Measurements from ENCODE around the gene MTHFR.

The MTHFR gene

GRCh38 chr1:11845641-11846335 is 40.0 kb upstream of the MTHFR start:
- no peaks in the 10 kb centered on the region for H3K4me1 ChIP-seq (ENCODE audit: insufficient read depth, insufficient read length)
- DNase-seq (ENCODE audit: low read depth, low spot score) = no peak
- H3K4me3 ChIP-seq (ENCODE audit: insufficient read length, low read depth) = no peak overlapping the region
- no peaks in the 10 kb centered on the region for H3K9me3 ChIP-seq (ENCODE audit: insufficient read depth, low read length)
- H3K9ac ChIP-seq (ENCODE audit: insufficient read length, low read depth) = no peak overlapping the region
- H3K27me3 ChIP-seq (ENCODE audit: insufficient read depth, insufficient read length) = no peaks in the 10 kb centered on the region
- TF ChIP-seq SUZ12 (IDR thresholded peaks at IDR 0.05; ENCODE audit: extremely low read depth, insufficient read depth, insufficient read length) = no peak
- no peak for TF ChIP-seq YY1 (IDR thresholded peaks at IDR 0.05; ENCODE audit: insufficient read depth, insufficient read length)
- no peak for TF ChIP-seq ZNF274 (IDR thresholded peaks at IDR 0.05; ENCODE audit: low read depth, low read length)
- peaks cover 59% of the 10 kb centered on the region for H3K36me3 ChIP-seq (ENCODE audit: insufficient read depth, insufficient read length, low read length)

DNA sequence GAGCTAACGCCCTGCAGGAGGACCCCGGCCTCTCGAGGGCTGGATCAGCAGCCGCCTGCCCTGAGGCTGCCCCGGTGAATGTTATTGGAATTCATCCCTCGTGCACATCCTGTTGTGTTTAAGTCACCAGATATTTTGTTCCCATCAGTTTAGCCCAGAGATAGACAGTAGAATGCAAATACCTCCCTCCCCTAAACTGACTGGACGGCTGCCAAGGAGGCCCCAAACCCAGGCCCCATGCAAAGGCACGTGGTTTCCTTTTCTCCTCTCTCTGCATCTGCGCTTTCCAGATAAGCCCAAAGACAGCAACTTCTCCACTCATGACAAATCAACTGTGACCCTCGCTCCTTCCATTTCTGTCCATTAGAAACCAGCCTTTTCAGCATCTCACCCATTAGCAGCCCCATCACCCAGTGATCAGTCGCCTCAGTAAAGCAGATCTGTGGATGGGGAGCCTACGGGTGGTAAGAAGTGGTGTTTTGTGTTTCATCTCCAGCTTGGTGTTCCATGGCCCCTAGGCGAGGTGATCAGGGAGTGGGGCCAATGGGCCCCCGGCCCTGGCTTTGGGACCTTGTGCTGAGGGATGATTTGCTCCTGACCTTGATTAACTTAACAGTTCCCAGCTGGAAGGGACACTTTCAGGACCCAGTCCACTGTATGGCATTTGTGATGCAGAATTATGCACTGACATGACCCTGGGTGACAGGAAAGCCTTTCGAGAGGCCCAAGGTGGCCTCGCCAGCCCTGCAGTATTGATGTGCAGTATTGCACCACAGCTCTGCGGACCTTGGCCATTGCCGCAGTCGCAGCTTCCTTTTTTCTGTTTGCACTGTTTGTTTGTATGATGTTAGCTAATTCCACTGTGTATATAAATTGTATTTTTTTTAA is 36.6 kb upstream of the MTHFR start:
- H3K27me3 ChIP-seq (ENCODE audit: insufficient read depth, insufficient read length) = no peaks in the 10 kb centered on the region
- H3K9ac ChIP-seq (ENCODE audit: insufficient read length, low read depth) = no peak overlapping the region
- no peak overlapping the region for H3K4me3 ChIP-seq (ENCODE audit: insufficient read length, low read depth)
- no peaks in the 10 kb centered on the region for H3K9me3 ChIP-seq (ENCODE audit: insufficient read depth, low read length)
- no peak for DNase-seq (ENCODE audit: low read depth, low spot score)
- TF ChIP-seq ZNF274 (IDR thresholded peaks at IDR 0.05; ENCODE audit: low read depth, low read length) (no peak), YY1 (IDR thresholded peaks at IDR 0.05; ENCODE audit: insufficient read depth, insufficient read length) (no peak)
- H3K36me3 ChIP-seq (ENCODE audit: insufficient read depth, insufficient read length, low read length) = peaks cover 88% of the 10 kb centered on the region
- H3K4me1 ChIP-seq (ENCODE audit: insufficient read depth, insufficient read length) = no peaks in the 10 kb centered on the region

DNA sequence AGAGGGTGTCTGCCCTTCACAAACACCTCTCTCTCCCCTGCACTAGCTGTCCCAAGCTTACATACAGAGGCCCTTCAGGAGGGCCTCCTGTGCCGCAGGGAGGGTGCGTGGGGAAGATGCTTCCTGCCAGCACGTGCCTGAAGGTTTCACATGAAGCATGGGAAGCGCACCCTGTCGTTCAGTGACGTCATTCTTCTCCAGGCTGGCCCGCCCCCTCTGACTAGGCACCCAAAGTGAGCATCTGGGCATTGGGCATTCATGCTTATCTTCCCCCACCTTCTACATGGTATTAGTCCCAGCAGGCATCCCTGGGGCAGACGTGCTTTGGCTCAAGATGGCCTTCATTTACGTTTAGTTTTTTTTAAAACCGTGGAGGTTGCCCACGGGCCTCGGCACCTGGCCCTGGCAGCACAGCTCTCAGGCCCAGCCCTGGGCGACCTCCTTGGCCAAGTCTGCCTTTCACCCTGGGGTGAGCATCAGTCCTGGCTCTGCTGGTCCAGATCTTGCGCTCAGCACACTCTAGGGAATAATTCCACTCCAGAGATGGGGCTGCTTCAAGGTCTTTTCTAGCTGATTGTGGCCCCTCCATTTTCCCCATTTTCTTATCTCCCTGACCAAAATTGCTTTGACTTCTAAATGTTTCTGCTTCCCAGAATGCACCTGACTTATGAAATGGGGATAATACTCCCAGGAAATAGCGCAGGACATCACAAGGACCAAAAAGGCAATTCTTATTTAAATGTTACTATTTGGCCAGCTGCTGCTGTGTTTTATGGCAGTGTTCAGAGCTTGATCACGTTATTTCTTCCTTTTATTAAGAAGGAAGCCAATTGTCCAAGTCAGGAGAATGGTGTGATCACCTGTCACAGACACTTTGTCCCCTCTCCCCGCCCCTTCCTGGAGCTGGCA is 35.7 kb upstream of the MTHFR start:
- no peak for TF ChIP-seq YY1 (IDR thresholded peaks at IDR 0.05; ENCODE audit: insufficient read depth, insufficient read length)
- no peak for TF ChIP-seq SUZ12 (IDR thresholded peaks at IDR 0.05; ENCODE audit: extremely low read depth, insufficient read depth, insufficient read length)
- H3K9me3 ChIP-seq (ENCODE audit: insufficient read depth, low read length) = no peaks in the 10 kb centered on the region
- no peaks in the 10 kb centered on the region for H3K4me1 ChIP-seq (ENCODE audit: insufficient read depth, insufficient read length)
- no peak overlapping the region for H3K4me3 ChIP-seq (ENCODE audit: insufficient read length, low read depth)
- H3K36me3 ChIP-seq (ENCODE audit: insufficient read depth, insufficient read length, low read length) = peaks cover 89% of the 10 kb centered on the region
- H3K27me3 ChIP-seq (ENCODE audit: insufficient read depth, insufficient read length) = no peaks in the 10 kb centered on the region
- DNase-seq (ENCODE audit: low read depth, low spot score) = no peak
- H3K9ac ChIP-seq (ENCODE audit: insufficient read length, low read depth) = no peak overlapping the region

GRCh38 chr1:11839727-11840705 is 34.3 kb upstream of the MTHFR start:
- no peaks in the 10 kb centered on the region for H3K27me3 ChIP-seq (ENCODE audit: insufficient read depth, insufficient read length)
- H3K4me1 ChIP-seq (ENCODE audit: insufficient read depth, insufficient read length) = no peaks in the 10 kb centered on the region
- DNase-seq (ENCODE audit: low read depth, low spot score) = no peak
- no peak overlapping the region for H3K9ac ChIP-seq (ENCODE audit: insufficient read length, low read depth)
- H3K9me3 ChIP-seq (ENCODE audit: insufficient read depth, low read length) = no peaks in the 10 kb centered on the region
- TF ChIP-seq ZNF274 (IDR thresholded peaks at IDR 0.05; ENCODE audit: low read depth, low read length) = no peak
- TF ChIP-seq SUZ12 (IDR thresholded peaks at IDR 0.05; ENCODE audit: extremely low read depth, insufficient read depth, insufficient read length) = no peak
- TF ChIP-seq YY1 (IDR thresholded peaks at IDR 0.05; ENCODE audit: insufficient read depth, insufficient read length) = no peak
- no peak overlapping the region for H3K4me3 ChIP-seq (ENCODE audit: insufficient read length, low read depth)
- H3K36me3 ChIP-seq (ENCODE audit: insufficient read depth, insufficient read length, low read length) = peaks cover 94% of the 10 kb centered on the region

DNA sequence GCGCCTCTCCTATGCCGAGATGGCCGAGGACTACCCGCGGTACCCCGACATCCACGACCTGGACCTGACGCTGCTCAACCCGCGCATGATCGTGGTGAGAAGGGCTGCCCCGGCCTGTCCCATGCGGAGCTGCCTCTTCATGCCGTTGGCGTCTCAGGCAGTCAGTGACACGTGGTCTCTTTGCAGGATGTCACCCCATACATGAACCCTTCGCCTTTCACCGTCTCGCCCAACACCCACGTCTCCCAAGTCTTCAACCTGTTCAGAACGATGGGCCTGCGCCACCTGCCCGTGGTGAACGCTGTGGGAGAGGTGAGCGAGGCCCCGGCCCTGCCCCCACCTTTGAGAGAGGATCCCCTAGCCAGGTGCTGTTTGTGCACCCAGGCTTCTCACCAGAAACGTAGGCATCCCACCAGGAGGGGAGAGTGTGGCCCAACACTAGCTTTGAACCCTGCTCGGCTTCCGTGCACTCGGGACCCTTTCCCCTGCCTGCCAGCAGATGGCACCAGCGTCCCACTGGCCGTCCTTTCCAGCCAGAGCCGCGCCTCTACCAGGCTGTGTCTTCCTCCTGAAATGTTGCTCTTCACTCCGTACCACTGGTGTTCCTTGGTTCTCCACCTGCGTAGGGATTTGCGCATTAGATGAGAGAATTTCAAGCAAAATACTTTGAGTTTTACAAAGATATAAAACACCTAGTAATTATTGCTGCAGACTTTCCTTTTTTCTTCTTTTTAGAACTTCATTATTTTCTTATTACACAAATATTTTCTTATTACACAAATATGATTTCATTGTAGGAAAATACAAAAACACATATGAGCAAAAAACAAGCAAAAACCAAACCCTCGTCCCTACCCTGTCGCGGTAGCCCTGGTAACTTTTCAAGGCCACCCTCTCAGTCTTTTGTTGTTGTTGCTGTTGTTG is 32.8 kb upstream of the MTHFR start:
- TF ChIP-seq SUZ12 (IDR thresholded peaks at IDR 0.05; ENCODE audit: extremely low read depth, insufficient read depth, insufficient read length) = no peak
- no peak for TF ChIP-seq ZNF274 (IDR thresholded peaks at IDR 0.05; ENCODE audit: low read depth, low read length)
- no peak for TF ChIP-seq YY1 (IDR thresholded peaks at IDR 0.05; ENCODE audit: insufficient read depth, insufficient read length)
- Histone ChIP-seq H3K4me1 (ENCODE audit: insufficient read depth, insufficient read length) (no peaks in the 10 kb centered on the region), H3K9ac (ENCODE audit: insufficient read length, low read depth) (no peak overlapping the region), H3K27me3 (ENCODE audit: insufficient read depth, insufficient read length) (no peaks in the 10 kb centered on the region), H3K36me3 (ENCODE audit: insufficient read depth, insufficient read length, low read length) (peaks cover 94% of the 10 kb centered on the region), H3K4me3 (ENCODE audit: insufficient read length, low read depth) (no peak overlapping the region), H3K9me3 (ENCODE audit: insufficient read depth, low read length) (no peaks in the 10 kb centered on the region)
- peak; percentile 36 for DNase-seq (ENCODE audit: low read depth, low spot score)

Measured in NT2/D1 (cell line).